ENCODE measurements around the gene SEC14L6.

The SEC14L6 gene

DNA sequence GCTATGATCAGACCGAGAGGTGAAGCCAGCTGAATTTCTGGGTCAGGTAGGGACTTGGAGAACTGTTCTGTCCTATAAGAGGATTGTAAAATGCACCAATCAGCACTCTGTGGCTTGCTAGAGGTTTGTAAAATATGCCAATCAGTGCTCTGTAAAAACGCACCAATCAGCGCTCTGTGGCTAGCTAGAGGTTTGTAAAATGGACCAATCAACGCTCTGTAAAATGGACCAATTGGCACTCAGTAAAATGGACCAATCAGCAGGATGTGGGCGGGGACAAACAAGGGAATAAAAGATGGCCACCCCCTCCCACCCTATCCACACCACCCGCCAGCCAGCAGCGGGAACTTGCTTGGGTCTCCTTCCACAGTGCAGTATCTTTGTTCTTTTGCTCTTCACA is 34.6 kb downstream of the SEC14L6 start:
- TF ChIP-seq, protein P1, sequence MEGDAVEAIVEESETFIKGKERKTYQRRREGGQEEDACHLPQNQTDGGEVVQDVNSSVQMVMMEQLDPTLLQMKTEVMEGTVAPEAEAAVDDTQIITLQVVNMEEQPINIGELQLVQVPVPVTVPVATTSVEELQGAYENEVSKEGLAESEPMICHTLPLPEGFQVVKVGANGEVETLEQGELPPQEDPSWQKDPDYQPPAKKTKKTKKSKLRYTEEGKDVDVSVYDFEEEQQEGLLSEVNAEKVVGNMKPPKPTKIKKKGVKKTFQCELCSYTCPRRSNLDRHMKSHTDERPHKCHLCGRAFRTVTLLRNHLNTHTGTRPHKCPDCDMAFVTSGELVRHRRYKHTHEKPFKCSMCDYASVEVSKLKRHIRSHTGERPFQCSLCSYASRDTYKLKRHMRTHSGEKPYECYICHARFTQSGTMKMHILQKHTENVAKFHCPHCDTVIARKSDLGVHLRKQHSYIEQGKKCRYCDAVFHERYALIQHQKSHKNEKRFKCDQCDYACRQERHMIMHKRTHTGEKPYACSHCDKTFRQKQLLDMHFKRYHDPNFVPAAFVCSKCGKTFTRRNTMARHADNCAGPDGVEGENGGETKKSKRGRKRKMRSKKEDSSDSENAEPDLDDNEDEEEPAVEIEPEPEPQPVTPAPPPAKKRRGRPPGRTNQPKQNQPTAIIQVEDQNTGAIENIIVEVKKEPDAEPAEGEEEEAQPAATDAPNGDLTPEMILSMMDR (IDR thresholded peaks at IDR 0.05; ENCODE audit: control insufficient read depth, insufficient read depth, low read depth, low read length, missing control alignments): no peak
- DNase-seq (ENCODE audit: low read depth): no peak

DNA sequence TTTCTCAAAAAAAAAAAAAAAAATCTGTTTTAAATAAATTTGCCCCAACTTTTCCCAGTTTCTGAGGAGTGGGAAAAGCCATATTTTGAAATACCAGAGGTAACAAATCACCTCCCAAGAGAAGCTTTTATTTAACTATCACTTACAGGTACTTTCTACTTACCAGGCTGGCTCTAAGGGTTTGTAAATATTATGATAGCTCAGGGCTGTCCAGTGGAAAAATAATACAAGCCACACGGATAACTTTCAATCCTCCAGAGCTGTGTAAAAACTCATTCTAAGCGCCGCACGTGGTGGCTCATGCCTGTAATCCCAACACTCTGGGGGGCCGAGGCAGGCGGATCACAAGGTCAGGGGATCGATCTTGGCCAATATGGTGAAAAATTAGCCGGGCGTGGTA is 35.4 kb downstream of the SEC14L6 start:
- no peak overlapping the region for H3K4me3 ChIP-seq (ENCODE audit: control insufficient read depth, low read depth, low read length)

More for the DNA sequence above, 34.6 kb downstream of the SEC14L6 start:
- no peak overlapping the region for H3K4me3 ChIP-seq (ENCODE audit: control insufficient read depth, low read depth, low read length)

DNA sequence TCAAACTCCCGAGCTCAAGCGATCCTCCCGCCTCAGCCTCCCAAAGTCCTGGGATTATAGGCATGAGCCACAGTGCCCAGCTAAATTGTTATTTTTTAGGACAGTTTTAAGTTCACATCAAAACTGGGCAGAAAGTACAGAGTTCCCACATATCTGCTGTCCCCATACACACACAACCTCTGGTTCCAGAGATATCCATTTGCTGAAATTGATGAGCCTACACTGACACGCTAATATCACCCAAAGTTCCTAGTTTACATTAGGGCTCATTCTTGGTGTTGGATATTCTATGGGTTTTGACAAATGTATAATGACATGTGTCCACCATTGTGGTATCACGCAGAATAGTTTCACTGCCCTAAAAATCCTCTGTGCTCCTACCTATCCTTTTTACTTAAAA is 38.3 kb downstream of the SEC14L6 start:
- no peak overlapping the region for H3K4me3 ChIP-seq (ENCODE audit: control insufficient read depth, low read depth, low read length)
- TF ChIP-seq, protein P1 (IDR thresholded peaks at IDR 0.05; ENCODE audit: control insufficient read depth, insufficient read depth, low read depth, low read length, missing control alignments): no peak
- no peak for DNase-seq (ENCODE audit: low read depth)

More for the DNA sequence above, 35.4 kb downstream of the SEC14L6 start:
- TF ChIP-seq, protein P1 (IDR thresholded peaks at IDR 0.05; ENCODE audit: control insufficient read depth, insufficient read depth, low read depth, low read length, missing control alignments): no peak
- DNase-seq (ENCODE audit: low read depth): no peak

DNA sequence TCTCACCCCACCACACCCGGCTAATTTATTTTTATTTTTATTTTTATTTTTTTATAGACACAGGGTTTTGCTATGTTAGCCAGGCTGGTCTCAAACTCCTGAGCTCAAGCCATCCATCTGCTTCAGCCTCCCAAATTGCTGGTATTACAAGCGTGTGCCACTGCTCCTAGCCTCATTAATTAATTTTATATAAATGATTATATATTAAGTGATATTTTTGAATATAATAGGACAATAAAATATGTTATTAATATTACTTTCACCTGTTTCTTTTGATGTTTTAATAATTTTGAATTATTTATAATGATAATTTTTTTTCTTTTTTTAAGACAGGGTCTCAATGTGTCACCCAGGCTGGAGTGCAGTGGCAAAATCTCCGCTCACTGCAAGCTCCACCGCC is 38.9 kb downstream of the SEC14L6 start:
- no peak overlapping the region for H3K4me3 ChIP-seq (ENCODE audit: control insufficient read depth, low read depth, low read length)
- TF ChIP-seq, protein P1 (IDR thresholded peaks at IDR 0.05; ENCODE audit: control insufficient read depth, insufficient read depth, low read depth, low read length, missing control alignments): no peak
- DNase-seq (ENCODE audit: low read depth): no peak

DNA sequence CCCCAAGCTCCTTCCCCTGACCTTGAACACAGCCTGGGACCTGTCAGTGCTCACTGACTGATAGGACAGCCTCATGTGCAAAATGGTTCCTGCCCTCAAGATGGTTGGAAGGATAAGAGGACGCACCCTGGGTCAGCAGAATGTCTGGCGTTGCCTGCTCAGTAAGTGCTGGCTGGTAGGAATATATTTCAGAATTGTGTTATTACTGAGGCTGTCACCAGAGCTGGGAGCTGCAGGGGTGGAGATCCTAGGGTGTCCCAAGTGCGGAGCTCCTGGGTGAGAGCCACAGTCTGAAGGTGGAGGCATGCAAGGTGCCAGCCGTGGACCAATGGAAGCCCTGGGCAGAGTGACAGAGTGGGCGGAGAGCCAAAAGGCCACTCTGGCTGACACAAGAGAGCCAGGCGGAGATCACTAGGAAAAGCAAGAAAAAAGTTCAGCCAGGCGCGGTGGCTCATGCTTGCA is 40.0 kb downstream of the SEC14L6 start:
- DNase-seq (ENCODE audit: low read depth): no peak
- TF ChIP-seq, protein P1 (IDR thresholded peaks at IDR 0.05; ENCODE audit: control insufficient read depth, insufficient read depth, low read depth, low read length, missing control alignments): no peak
- H3K4me3 ChIP-seq (ENCODE audit: control insufficient read depth, low read depth, low read length): no peak overlapping the region

DNA sequence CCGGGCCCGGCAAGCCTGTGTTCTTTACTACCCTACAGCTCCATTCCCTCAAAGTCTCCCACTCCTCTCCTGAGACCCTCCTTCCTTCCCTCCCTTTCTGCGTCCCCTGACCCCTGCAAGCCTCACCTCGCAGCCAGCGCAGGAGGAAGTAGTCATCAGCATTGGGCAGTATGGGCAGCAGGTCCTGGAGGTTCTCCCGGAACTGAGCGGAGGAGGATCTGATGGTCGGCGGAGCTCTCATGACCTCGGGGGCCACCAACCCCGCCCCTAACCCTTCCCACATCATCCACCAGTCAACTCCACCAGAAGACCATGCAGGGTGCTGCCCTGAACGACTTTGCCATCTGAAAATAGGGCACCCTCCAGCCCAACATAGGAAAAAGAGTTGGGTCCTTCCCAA is 43.0 kb downstream of the SEC14L6 start:
- DNase-seq (ENCODE audit: low read depth): no peak
- TF ChIP-seq, protein P1 (IDR thresholded peaks at IDR 0.05; ENCODE audit: control insufficient read depth, insufficient read depth, low read depth, low read length, missing control alignments): no peak
- no peak overlapping the region for H3K4me3 ChIP-seq (ENCODE audit: control insufficient read depth, low read depth, low read length)

DNA sequence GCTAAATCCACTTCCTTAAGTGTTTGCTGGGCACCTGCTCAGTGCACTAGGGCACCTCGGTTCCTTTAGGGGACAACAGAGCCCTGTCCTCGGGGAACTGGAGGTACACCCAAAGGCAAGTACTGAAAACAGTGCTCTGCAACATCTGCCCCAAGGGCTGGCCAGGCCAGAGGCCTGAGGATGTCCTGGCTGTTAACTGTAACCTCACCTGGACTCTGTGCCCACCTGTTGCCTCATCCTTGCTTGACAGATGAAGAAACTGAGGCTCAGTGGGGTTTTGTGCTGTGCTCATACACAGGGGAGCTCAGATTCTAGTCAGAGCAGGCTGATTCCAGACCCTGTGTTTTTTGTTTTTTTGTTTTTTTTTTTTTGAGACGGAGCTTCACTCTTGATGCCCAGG is 43.6 kb downstream of the SEC14L6 start:
- TF ChIP-seq, protein P1 (IDR thresholded peaks at IDR 0.05; ENCODE audit: control insufficient read depth, insufficient read depth, low read depth, low read length, missing control alignments): no peak
- DNase-seq (ENCODE audit: low read depth): no peak
- H3K4me3 ChIP-seq (ENCODE audit: control insufficient read depth, low read depth, low read length): no peak overlapping the region
